ENCODE measurements around the gene RAB24. TPM values are rescaled to one million over a fixed set of nuclear protein-coding genes. Genes with fewer than 3 reads are reported as not detected.
A peak's percentile ranks its signal among the peaks of the same experiment; 100 is the strongest.

The RAB24 gene
- total RNA-seq, 4 donors from 2014 or later: 11.4 to 22.8 (median 14.5) TPM

DNA sequence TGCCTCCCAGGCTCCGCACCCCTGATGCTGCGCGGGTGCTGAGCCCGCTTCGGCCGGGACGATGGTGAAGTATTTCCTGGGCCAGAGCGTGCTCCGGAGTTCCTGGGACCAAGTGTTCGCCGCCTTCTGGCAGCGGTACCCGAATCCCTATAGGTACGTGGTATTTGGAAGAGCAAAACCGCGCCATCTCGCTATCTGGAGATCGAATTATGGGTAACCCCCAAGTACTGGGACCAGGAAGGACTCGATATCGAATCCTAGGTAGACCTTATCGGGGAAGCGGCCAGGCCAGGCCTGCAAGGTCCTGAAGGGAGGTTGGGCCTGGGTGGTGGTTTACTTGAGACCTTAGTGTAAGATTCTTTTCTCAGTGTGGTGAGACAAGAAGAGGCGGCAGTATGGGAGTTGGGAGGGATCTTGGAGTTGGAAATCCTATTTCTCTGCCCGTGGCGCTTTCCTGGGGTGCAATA is 439 bp upstream of the RAB24 start:
- H3K9me3 ChIP-seq: no peaks in the 10 kb centered on the region
- no peak for TF ChIP-seq POLR2A (IDR thresholded peaks at IDR 0.05)
- TF ChIP-seq CTCF (IDR thresholded peaks at IDR 0.05 in 4 of 5, conservative IDR thresholded peaks at IDR 0.05 in 1 of 5): no peak
- DNase-seq (no peak), ATAC-seq (peak; percentile 9 to 11)
- peaks cover 0 to 22% of the 10 kb centered on the region in 2 donors for H3K36me3 ChIP-seq
- intact Hi-C loops (cut with DNase I; ENCODE audit: low total_unique reads) (loop anchor here (2.0 to 5.0 kb wide), 3 partner anchors 47 to 189 kb away; partner anchors contain the start of genes LMAN2 and NSD1), in situ Hi-C loops (cut with MboI; ENCODE audit: low sequenced_read_pairs in 4 of 4) (loop anchor here in 1 of 4 donors (10.0 kb wide), 1 partner anchor 179 kb away; no protein-coding TSS in a partner anchor)
- peak overlapping the region; percentile 83 to 95 (median 92) for H3K27ac ChIP-seq
- H3K4me1 ChIP-seq: peaks cover 41 to 45% of the 10 kb centered on the region in 2 donors
- peak overlapping the region; percentile 84 to 99 (median 96) for H3K4me3 ChIP-seq
- H3K27me3 ChIP-seq: no peaks in the 10 kb centered on the region

DNA sequence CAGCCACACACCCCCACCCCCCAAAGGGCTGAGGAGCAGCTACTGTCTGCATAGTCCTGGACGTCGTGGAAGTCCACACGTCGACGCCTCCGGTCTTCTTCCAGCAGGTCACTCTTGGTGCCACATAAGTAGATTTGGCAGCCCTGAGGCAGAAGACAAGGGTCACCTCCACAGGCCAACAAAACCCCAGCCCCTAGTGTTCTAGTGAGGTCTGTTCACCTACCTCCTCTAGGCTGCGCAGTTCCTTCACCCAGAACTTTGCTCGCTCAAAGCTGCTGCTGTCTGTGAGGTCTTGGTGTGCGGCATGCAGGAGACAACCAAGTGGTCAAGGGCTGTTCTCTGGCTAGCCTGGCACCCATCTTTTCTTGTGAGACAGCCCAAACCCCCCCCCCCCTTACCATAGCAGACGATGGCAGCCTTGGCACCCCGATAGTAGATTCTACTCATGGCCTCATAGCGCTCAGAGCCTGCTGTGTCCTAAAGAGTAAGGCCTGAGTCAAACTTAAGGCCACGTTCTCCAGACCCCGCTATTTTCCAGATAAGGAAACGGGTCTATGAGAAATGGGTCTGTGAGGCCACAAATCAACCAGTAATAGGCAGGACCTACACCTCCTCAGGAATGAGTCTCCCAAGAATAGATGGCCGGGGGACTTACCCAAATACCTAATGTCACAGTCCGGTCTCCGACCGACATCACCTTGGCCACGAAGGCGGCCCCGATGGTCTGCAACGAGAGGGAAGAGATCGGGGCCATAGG is 987 bp downstream of the RAB24 start:
- ATAC-seq (peak in 1 of 2 donors; percentile 8), DNase-seq (no peak)
- peaks cover 37 to 42% of the 10 kb centered on the region in 2 donors for H3K4me1 ChIP-seq
- intact Hi-C loops (cut with DNase I; ENCODE audit: low total_unique reads): loop anchor here (2.0 to 5.0 kb wide), 3 partner anchors 48 to 188 kb away; partner anchors contain the start of genes LMAN2 and NSD1
- no peaks in the 10 kb centered on the region for H3K27me3 ChIP-seq
- H3K36me3 ChIP-seq: peaks cover 0 to 22% of the 10 kb centered on the region in 2 donors
- TF ChIP-seq CTCF (IDR thresholded peaks at IDR 0.05 in 4 of 5, conservative IDR thresholded peaks at IDR 0.05 in 1 of 5) (no peak), POLR2A (IDR thresholded peaks at IDR 0.05) (no peak)
- in situ Hi-C loops (cut with MboI; ENCODE audit: low sequenced_read_pairs in 4 of 4): loop anchor here in 1 of 4 donors (10.0 kb wide), 1 partner anchor 178 kb away; no protein-coding TSS in a partner anchor
- H3K4me3 ChIP-seq: peak overlapping the region; percentile 84 to 99 (median 96)
- H3K9me3 ChIP-seq: no peaks in the 10 kb centered on the region
- peak overlapping the region; percentile 83 to 95 (median 92) for H3K27ac ChIP-seq

DNA sequence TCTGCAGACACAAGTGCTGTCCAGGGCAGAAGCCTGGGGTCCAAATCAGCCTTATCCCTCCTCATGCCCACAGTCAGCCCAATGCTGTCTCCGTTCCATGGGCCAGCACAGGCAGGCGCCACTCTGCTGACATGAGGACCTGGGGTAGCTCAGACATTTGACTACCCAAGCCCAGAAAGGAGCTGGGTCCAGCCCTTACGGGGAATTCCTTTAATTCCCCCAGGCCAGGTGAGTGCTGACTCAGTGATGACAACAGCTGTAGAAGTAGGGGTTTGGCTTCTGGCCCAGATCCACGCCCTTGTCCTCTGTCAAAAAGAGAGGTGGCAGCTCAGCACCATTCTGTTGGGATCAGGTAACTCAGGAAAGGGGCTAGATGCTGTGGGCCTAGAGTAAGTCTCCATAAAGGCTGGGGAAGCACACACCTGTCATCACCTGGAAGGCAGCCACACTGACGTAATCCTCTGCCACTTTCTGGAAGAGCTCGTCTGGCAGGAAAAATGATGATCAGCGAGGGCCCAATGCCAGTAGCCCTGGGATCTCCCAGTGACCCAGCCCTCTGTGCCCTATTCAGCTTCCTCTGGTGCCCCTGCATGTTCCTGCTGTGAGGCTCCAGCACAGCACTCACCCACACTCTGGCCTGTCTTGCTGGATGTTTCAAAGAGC is 1.9 kb downstream of the RAB24 start:
- Histone ChIP-seq H3K27ac (peak overlapping the region; percentile 83 to 95 (median 92)), H3K9me3 (no peaks in the 10 kb centered on the region), H3K27me3 (no peaks in the 10 kb centered on the region), H3K36me3 (peaks cover 0 to 16% of the 10 kb centered on the region in 2 donors), H3K4me3 (no peak overlapping the region), H3K4me1 (peaks cover 37 to 42% of the 10 kb centered on the region in 2 donors)
- in situ Hi-C loops (cut with MboI; ENCODE audit: low sequenced_read_pairs in 4 of 4): loop anchor here in 1 of 4 donors (10.0 kb wide), 1 partner anchor 177 kb away; no protein-coding TSS in a partner anchor
- intact Hi-C loops (cut with DNase I; ENCODE audit: low total_unique reads): loop anchor here (2.0 to 5.0 kb wide), 3 partner anchors 49 to 187 kb away; partner anchors contain the start of genes LMAN2 and NSD1
- ATAC-seq (no peak), DNase-seq (peak in 1 of 2 donors; percentile 42)
- no peak for TF ChIP-seq POLR2A (IDR thresholded peaks at IDR 0.05)
- TF ChIP-seq CTCF (IDR thresholded peaks at IDR 0.05 in 4 of 5, conservative IDR thresholded peaks at IDR 0.05 in 1 of 5): no peak

GRCh38 chr5:177300951-177301350 is 2.6 kb downstream of the RAB24 start:
- Histone ChIP-seq H3K36me3 (peaks cover 0 to 12% of the 10 kb centered on the region in 2 donors), H3K9me3 (no peaks in the 10 kb centered on the region), H3K27ac (peak overlapping the region; percentile 83 to 95 (median 92)), H3K4me3 (no peak overlapping the region), H3K27me3 (no peaks in the 10 kb centered on the region), H3K4me1 (peaks cover 41 to 42% of the 10 kb centered on the region in 2 donors)
- ATAC-seq (no peak), DNase-seq (no peak)
- in situ Hi-C loops (cut with MboI; ENCODE audit: low sequenced_read_pairs in 4 of 4): loop anchor here in 1 of 4 donors (10.0 kb wide), 1 partner anchor 176 kb away; no protein-coding TSS in a partner anchor
- intact Hi-C loops (cut with DNase I; ENCODE audit: low total_unique reads): loop anchor here (5.0 kb wide), 1 partner anchor 169 kb away; the partner anchor contains the start of gene NSD1
- no peak for TF ChIP-seq POLR2A (IDR thresholded peaks at IDR 0.05)
- no peak for TF ChIP-seq CTCF (IDR thresholded peaks at IDR 0.05 in 4 of 5, conservative IDR thresholded peaks at IDR 0.05 in 1 of 5)

All from gastrocnemius medialis (tissue), 4 donors.